ENCODE measurements around the gene C17orf114.

The C17orf114 gene

DNA sequence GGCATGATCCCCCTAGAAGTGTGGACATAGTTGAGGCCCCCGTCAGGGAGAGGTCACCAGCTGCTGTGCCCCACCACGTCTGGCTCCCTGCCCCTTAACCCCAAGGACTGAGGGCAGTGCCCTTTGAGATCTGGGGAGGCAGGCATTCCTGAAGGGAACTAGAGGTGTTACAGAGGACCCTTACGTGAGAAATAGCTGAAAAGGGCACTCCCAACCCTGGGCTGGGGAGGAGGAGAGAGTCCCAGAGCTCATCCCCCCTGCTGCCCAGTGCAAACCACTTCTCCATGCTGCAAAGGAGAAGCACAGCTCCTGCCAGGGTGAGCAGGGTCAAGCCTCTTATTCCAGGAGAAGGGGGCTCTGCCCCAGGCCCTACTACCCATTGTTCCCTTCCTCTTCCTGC, 20.7 kb upstream of the C17orf114 start:
- no peak for DNase-seq

DNA sequence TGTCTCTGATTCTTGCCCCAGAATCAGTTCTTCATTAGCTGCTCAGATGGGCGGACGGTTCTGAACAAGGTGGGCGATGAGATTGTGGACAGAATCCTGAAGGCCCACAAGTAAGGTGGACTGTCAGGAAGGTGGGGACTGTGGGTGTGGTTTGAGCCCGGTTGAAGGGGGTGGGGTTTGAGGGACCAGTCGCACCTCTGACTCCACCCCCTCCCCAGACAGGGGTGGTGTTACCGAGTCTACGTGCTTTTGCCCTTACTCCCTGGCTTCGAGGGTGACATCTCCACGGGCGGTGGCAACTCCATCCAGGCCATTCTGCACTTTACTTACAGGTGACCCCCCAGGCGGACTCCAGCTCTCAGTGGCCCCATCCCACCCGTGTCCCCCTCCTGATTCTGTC, 16.1 kb upstream of the C17orf114 start:
- no peak for DNase-seq

DNA sequence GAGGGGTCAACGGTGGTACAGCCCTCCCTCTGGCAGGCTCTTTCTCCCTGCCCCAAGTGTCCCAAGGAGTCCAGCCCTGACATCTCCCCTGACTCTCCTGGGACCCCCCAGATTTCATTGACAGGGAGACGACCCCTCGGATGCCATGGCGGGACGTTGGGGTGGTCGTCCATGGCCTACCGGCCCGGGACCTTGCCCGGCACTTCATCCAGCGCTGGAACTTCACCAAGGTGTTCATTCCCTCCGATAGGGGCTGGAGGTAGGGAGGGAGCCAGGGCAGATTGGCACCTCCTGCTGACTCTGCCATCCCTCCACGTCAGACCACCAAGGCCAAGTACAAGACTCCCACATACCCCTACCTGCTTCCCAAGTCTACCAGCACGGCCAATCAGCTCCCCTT, 14.7 kb upstream of the C17orf114 start:
- DNase-seq: no peak

DNA sequence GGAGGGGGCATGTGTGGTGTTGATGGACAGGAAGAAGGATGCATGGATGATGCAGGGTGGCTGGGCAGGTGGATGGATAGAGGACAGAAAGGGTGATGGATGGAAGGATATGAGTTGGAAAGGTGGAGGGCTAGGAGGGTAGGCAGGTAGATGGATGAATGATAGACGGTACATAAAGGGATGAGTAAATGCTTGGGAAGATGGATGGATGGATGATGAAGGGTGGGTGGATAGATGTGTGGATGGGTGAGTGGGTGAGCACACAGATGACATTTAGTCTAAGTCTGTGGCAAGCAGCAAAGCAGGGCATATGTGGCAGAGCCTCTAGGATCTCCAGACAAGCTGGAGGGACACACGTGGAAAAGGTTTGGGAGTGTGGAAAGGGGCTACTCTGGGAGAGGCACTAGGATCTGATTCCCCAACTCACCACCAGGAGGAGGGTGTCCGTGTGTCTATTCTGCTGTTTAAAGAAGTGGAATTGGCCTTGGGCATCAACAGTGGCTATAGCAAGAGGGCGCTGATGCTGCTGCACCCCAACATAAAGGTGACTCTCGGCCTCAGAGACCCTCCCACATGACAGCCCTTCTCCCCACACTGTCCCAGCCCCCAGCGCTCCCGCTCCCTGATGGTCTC, 13.0 kb upstream of the C17orf114 start:
- DNase-seq: peak; percentile 48

DNA sequence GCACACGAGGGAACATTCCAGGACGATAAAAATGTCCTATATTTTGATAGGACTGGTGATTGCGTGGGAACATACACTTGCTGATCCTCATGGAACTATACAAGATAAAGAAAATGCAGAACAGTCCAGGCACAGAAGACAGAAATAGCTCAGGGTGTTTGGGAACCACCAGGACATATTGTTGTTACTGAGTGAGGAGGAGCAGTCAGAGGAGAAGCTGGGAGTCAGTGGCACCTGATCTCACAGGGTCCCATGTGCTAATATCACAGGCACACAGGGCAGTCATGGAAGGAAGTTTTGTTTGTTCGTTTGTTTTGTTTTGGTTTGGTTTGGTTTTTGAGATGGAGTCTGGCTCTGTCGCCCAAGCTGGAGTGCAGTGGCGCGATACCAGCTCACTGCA, 10.6 kb upstream of the C17orf114 start:
- no peak for DNase-seq

DNA sequence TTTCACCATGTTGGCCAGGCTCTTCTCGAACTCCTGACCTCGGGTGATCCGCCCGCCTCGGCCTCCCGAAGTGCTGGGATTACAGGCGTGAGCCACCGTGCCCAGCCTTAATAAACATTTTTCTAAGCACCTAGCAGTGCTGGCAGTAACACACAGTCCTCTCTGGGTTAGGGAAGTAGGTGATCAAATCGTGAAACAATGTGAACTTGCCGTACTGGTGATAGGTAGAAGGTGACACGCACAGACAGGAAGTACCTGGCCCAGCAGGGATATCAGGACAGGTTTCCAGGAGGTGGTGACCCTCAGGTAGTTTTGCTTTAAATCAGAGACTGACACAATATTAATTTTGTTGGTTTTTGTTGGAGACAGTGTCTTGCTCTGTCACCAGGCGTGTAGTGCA, 9.3 kb upstream of the C17orf114 start:
- no peak for DNase-seq

DNA sequence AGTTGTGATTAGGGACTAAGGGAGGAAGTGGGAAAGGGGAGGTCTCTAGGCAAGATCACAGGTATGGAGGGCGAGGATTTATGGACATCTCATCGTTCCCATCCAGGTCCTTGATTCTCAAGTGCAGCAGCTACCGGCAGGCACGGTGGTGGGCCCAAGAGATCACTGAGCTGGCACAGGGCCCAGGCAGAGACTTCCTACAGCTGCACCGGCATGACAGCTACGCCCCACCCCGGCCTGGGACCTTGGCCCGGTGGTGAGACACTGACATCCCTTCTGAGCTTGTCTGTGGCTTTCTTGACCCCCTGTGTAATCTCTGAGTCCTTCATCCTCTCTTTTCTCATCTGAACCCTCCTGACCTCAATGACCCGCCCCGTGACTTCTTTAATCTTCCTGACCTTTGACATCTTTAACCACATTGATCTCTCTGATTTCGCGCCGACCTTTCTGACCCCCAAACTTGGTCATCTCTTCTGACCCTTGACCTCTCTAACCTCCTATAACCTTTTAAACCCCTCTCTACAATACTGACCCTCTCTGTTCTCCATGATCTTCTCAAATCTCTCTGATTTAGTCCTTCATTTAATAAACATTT, 8.7 kb upstream of the C17orf114 start:
- no peak for DNase-seq

DNA sequence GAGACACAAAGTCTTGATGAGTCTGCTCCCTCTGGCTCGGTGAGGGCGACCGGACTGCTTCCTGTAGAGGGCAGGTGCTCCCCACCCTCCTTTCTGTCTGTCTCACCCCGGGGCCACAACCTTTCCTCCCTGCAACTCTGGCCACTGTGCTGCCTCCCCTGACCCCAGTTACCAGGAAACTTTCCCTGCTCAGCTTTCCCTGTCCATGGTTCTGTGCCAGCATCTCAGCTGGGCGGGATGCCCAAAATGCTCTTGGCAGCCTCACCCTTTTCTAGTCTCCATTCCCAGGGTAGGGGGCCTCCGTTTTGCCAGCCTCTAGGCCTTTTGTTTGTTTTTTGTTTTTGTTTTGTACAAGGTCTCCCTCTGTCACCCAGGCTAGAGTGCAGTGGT, 6.2 kb upstream of the C17orf114 start:
- DNase-seq: no peak

DNA sequence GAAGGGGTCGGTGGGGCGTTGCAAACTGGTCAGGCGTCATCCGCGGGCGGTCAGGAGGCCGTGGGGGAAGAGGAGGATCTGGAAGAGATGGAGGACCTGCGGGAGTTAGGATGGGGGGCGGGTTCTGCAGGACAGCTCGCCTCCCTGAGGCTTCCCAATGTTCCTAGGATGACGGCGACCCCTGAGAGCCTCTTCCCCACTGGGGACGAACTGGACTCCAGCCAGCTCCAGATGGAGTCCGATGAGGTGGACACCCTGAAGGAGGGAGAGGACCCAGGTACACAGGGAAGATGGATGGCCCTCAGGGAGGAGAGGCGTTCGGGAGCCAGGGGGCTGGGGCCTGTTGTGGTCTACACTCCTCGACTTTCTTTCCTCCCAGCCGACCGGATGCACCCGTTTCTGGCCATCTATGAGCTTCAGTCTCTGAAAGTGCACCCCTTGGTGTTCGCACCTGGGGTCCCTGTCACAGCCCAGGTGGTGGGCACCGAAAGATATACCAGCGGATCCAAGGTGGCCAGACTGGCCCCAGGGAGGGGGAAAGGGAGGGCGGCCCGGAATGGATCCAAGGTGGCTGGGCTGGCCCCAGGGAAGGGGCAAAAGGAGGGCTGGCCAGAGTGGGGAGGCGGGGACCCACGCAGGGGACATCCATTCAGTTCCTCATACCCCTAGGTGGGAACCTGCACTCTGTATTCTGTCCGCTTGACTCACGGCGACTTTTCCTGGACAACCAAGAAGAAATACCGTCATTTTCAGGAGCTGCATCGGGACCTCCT, 5.7 kb upstream of the C17orf114 start:
- DNase-seq: no peak

DNA sequence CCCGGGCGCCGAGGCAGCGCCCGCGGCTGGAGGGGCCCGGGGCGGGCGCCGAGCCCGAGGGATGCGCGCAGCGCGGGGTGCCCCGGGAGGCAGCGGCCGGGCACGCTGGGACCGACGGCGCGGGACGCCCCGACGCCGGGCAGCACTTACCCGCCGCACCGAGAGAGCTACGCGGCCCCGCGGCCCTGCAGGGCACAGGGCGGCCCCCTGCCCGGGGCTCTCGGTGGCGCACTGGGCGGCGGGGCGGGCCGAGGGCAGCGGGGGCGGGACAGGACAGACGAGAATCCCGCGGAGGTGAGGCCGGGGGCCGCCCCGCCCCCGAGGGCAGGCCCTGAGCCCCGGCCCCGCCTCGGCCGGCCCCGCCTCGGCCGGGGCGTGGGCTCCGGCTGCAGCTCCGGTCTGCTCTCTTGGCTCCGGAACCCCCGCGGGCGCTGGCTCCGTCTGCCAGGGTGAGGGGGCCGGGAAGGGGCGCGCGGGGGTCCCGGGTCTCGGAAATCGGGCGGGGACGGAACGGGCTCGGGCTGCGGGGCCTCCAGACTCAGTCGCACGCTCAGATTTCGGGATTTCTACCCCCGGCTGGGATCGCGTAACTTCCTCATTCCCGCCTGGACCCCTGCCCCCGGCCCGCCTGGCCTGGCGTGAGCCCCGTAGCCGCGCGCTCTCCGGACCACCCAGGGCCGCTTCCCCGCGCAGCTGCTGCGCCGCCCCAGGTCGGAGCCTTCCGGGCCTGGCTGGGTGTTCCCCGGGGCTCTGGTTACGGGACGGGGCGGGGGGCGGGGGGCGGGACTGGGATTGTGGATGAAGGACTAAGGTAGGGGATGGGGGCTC, 4.9 kb upstream of the C17orf114 start, which contains the start of gene PLD2:
Gene PLD2 (plus strand): TSS at position 376 of the 828 bp plus-strand sequence. CDS start 621 bp downstream, outside the sequence.
- DNase-seq: peak; percentile 82

DNA sequence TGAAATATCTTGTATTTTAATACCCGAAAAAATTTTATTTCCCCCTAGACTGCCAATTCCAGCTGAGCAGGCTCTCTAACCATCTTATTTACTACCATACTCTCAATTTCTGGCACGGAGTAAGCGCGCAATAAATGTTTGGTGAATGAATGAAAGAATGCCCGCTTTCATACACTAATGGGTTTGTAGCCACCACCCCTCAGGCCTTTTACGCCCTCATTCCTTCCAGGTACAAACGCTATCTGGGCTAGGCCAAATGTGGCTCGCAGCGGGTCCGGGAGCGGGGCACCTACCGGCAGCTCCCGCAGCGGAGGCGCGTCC, 4.3 kb upstream of the C17orf114 start:
- no peak for DNase-seq

DNA sequence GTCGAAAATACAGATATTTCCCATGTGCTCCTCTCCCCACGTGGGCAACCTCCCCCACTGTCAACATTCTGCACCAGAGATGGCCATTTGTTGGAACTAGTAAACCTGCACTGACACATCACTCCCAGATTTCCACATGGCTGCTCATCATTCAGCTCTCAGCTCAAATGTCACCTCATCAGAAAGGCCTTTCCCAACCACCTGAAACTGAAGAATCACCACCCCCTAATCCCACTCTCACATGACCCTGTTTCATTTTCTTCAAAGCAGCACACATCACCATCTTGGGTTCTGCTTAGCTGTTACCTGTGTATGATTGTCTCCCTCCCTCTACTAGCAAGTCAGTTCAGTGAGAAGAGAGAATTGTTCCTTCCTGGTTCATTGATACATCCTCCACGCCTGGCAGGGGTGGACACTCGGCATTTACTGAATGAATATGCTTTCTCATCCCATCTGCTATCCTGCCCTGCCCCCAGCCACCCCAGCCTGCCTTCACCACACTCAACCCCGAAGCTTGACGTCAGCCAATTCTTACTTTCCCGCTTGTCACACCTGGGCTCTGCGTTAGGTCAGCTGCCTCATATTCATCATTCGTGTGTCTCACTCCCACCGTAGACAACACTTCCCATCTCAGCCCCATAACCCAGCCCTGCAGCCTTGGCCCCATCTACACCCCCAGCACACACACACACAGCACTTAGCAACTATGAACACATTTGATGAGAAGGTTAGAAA, 1.5 kb downstream of the C17orf114 start:
- DNase-seq: no peak

DNA sequence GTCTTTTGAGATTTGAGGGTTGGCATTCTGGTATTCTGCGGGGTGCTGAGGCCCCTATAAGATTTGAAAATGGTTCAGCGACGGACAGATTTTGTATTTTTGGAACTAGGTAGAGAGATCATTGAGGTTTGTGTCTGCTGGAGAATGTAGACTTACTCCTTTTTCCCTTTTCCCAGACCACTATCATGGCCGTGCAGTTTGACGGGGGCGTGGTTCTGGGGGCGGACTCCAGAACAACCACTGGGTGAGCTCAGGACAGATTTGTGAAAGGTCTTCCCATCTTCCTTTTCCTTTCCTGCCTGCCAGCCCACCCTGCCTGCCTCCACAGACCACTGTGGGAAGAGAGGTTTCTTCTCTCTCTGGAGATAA, 5.6 kb downstream of the C17orf114 start:
- DNase-seq: peak; percentile 65

DNA sequence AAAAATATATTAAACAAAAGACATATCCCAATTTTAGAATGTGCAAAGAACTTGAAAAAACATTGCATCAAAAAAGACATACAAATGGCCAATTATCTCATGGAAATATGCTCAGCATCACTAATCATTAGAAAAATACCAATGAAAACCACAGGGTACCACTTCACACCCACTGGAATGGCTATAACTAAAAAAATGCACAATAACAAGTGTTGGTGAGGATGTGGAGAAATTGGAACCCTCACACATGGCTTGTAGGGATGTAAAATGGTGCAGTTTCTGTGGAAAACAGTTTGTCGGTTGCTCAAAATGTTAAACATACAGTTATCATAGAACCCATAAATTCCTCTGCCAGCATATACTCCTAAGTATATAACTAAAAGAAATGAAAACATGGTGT, 7.0 kb downstream of the C17orf114 start:
- DNase-seq: no peak

DNA sequence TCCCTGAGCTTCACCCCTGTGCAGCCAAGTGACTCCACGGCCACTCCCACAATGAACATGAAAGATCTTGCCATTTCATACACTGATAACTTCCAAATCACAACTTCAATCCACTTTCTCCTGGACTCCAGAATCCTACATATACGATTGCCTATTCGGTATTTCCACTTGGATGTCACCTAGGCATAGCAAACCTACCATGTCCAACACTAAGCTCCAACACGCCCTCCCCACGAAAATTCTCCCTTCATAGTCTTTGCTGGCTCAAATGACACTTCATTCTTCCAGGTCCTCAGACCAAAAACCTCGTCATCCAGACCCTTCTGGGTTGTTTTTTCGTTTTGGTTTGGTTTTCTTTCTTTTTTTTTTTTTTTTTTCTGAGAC, 11.4 kb downstream of the C17orf114 start:
- DNase-seq: no peak

DNA sequence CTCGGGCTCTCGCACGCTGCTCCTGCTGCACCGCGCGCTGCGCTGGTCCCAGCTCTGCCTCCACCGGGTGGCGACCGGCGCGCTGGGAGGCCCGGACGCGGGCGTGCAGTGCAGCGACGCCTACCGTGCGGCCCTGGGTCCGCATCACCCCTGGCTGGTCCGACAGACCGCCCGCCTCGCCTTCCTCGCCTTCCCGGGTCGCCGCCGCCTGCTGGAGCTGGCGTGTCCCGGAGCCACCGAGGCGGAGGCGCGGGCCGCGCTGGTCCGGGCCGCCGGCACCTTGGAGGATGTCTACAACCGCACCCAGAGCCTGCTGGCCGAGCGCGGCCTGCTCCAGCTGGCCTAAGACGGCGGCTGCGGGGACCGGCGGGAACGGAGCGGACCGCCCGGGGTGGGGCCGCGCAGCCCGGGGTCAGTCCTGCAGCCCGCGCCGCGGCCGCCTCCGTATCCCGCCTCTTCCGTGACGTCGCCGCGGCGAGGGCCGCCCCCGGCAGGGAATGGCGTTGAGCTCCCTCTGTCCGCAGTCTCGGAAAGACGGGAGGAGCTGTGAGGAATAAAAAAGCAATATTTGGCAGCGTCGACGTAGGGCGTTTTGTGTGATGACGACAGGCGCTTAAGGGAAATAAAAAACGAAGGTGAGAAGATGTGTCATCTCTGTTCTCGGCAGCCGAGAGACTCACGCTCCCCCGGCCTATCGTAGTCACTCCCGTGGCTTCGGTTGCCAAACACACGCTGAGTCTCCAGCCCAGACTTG, 12.0 kb downstream of the C17orf114 start:
- DNase-seq: peak; percentile 88

DNA sequence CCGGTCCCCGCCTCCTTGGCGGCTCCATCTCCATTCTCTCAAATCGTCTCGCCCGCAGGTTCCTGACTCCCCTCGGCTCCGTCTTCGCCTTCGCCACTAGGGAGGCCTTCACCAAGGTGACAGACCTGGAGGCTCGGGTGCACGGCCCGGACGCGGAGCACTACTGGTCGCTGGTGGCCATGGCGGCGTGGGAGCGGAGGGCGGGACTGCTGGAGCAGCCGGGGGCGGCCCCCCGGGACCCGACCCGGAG, 12.5 kb downstream of the C17orf114 start:
- DNase-seq: no peak

DNA sequence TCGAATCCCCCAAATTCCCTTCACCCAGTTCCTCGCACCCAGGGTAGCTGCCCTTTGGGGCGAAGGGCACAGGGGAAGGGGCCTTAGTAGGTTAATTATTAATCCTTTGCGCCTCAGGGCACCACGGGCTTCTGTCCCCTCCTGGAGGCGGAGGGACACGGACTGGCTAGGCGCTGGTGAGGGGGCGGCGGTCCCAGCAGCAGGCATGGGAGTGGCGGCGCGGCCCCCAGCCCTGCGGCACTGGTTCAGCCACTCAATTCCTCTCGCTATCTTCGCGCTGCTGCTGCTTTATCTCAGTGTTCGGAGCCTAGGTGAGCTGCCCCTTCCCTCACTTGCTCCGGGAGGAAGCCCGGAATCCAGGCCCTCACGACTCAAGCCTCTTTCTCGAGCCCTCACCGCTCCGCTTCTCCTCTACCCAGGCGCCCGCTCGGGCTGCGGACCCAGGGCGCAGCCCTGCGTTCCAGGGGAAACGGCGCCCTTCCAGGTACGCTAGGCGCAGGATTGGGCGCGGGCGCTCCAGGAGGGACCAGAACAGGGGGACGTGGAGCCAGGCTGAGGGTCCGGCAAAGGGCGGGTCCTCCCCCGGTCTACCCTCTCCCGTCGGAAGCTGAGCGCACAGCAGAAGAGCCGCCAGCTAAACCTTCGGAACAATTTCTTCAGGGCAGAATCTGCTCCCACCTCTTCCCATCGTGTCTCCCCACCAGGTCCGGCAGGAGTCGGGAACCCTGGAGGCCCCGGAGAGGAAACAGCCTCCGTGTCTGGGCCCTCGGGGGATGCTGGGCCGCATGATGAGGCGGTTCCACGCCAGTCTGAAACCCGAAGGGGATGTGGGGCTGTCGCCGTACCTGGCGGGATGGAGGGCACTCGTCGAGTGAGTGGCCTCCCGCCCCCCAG, 13.1 kb downstream of the C17orf114 start, which contains the start of gene GLTPD2:
Gene GLTPD2 (plus strand): TSS at position 158 of the 894 bp plus-strand sequence. CDS start 48 bp downstream, at position 206.
- DNase-seq: no peak

DNA sequence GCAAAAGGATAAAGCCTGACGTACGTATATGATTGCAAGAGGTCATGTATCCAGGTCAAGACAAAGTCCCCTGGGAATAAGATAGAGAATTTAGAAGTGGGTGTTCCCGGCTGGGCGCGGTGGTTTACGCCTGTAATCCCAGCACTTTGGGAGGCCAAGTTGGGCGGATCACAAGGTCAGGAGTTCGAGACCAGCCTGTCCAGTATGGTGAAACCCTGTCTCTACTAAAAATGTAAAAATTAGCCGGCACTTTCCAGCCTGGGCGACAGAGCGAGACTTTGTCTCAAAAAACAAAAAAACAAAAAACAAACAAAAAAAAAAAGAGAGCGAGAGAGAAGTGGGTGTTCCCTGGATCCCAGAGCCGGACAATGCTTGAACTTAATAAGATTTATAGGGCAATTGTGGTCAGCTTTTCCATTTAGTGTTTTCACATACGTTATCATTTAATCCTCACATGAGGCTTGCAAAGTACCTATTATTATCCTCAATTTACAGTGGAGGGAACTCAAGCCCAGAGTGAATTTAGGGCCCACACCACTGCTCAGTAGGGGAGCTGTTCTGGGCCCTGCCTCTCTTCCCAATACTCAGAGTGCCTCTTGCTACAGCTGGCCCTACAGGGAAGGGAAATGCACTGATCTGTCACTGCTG, 13.8 kb downstream of the C17orf114 start:
- no peak for DNase-seq

DNA sequence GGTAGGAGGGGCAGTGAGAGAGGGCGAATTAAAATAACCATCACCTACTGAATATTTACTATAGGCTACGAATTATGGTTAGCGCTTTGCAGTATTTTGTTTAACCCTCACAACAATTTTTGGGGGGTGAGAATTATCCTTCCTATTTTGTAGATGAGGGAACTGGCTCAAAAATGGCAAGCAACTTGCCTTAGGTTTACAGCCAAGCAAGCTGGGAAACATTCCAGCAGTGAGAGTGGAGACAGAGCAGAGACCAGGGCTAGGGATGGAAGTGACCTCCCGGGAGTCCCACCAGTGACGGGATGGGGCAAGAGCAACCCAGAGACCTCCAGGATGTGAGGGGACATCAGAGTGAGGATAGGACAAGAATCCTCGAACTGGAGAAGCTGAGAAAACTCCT, 15.6 kb downstream of the C17orf114 start:
- DNase-seq: no peak

Measured in dermis blood vessel endothelial cell (primary cell).